Activated T-helper 2 cell treated with anti-CD3 and anti-CD28 coated beads, Interferon-gamma antibody, Interleukin-2, Interleukin-4, amounts not matched to agents 10 μg/mL and 5 μg/mL and 100 μg/mL, durations not matched to agents 14 hours and 24 hours and 36 hours (primary cell): ENCODE results near the gene SLC22A23. TPM values are rescaled to one million over a fixed set of nuclear protein-coding genes. Genes with fewer than 3 reads are reported as not detected.

Experiments
- DNase-seq: peaks from one replicate; pipeline ENCODE4 v3.0.0; 2021; ENCODE audit warnings: low spot score
- H3K27ac Mint-ChIP-seq: one replicate; pipeline ENCODE4 v1.8.0; 2021; ENCODE audit warnings: mixed read lengths
- H3K27me3 Mint-ChIP-seq: one replicate; pipeline ENCODE4 v1.8.0; 2021; ENCODE audit warnings: low read depth, mixed read lengths
- H3K36me3 Mint-ChIP-seq: one replicate; pipeline ENCODE4 v1.8.0; 2021; ENCODE audit warnings: low read depth, mixed read lengths
- H3K4me1 Mint-ChIP-seq: one replicate; pipeline ENCODE4 v1.8.0; 2021; ENCODE audit warnings: low read depth, mixed read lengths
- H3K4me3 Mint-ChIP-seq: one replicate; pipeline ENCODE4 v1.8.0; 2021; ENCODE audit warnings: low read depth, mild to moderate bottlenecking, moderate library complexity, mixed read lengths
- H3K9me3 Mint-ChIP-seq: one replicate; pipeline ENCODE4 v1.8.0; 2021; ENCODE audit warnings: mixed read lengths
- intact Hi-C: fragments of 100-400 bp; cut with micrococcal nuclease; formaldehyde crosslinking; loops from one replicate; pipeline ENCODE4 v1.15.1; 2023
- total RNA-seq: library from RNA; stranded (reverse); gene quantifications from 2 replicates; pipeline ENCODE4 v1.2.3, GENCODE V29; 2022

The SLC22A23 gene
- total RNA-seq, 1 donor from 2014 or later: 0.07 TPM

- H3K27me3 Mint-ChIP-seq: peaks cover 22% of the 10 kb centered on the region
- H3K4me1 Mint-ChIP-seq: no peaks in the 10 kb centered on the region
- DNase-seq: no peak
- no peak overlapping the region for H3K27ac Mint-ChIP-seq
- intact Hi-C loops: no loop called here
- no peaks in the 10 kb centered on the region for H3K36me3 Mint-ChIP-seq
- no peak overlapping the region for H3K4me3 Mint-ChIP-seq
- no peaks in the 10 kb centered on the region for H3K9me3 Mint-ChIP-seq
These were observed 110.4 kb downstream of the SLC22A23 start for GRCh38 chr6:3346476-3346875.

- Mint-ChIP-seq H3K4me3 (no peak overlapping the region), H3K27ac (no peak overlapping the region), H3K27me3 (peaks cover 22% of the 10 kb centered on the region), H3K4me1 (no peaks in the 10 kb centered on the region), H3K9me3 (no peaks in the 10 kb centered on the region), H3K36me3 (no peaks in the 10 kb centered on the region)
- DNase-seq: no peak
- intact Hi-C loops: no loop called here
These were observed 111.0 kb downstream of the SLC22A23 start for GRCh38 chr6:3345836-3346235.

GRCh38 chr6:3343089-3343883 is 113.6 kb downstream of the SLC22A23 start:
- no peak for DNase-seq
- intact Hi-C loops: no loop called here
- peaks cover 12% of the 10 kb centered on the region for H3K27me3 Mint-ChIP-seq
- no peaks in the 10 kb centered on the region for H3K36me3 Mint-ChIP-seq
- no peaks in the 10 kb centered on the region for H3K4me1 Mint-ChIP-seq
- H3K9me3 Mint-ChIP-seq: no peaks in the 10 kb centered on the region
- H3K4me3 Mint-ChIP-seq: no peak overlapping the region
- no peak overlapping the region for H3K27ac Mint-ChIP-seq

GRCh38 chr6:3341467-3341866 is 115.4 kb downstream of the SLC22A23 start:
- Mint-ChIP-seq H3K4me3 (no peak overlapping the region), H3K36me3 (no peaks in the 10 kb centered on the region), H3K27me3 (peaks cover 5% of the 10 kb centered on the region), H3K9me3 (no peaks in the 10 kb centered on the region), H3K4me1 (peaks cover 10% of the 10 kb centered on the region), H3K27ac (no peak overlapping the region)
- intact Hi-C loops: no loop called here
- no peak for DNase-seq

- H3K4me1 Mint-ChIP-seq: peaks cover 10% of the 10 kb centered on the region
- peaks cover 5% of the 10 kb centered on the region for H3K27me3 Mint-ChIP-seq
- no peak for DNase-seq
- H3K27ac Mint-ChIP-seq: no peak overlapping the region
- H3K9me3 Mint-ChIP-seq: no peaks in the 10 kb centered on the region
- H3K36me3 Mint-ChIP-seq: no peaks in the 10 kb centered on the region
- intact Hi-C loops: no loop called here
- no peak overlapping the region for H3K4me3 Mint-ChIP-seq
These were observed 116.0 kb downstream of the SLC22A23 start for GRCh38 chr6:3340894-3341293.

GRCh38 chr6:3340358-3340802 is 116.5 kb downstream of the SLC22A23 start:
- H3K4me1 Mint-ChIP-seq: peaks cover 10% of the 10 kb centered on the region

GRCh38 chr6:3339811-3340210 is 117.0 kb downstream of the SLC22A23 start:
- no peak overlapping the region for H3K27ac Mint-ChIP-seq
- H3K4me1 Mint-ChIP-seq: peaks cover 10% of the 10 kb centered on the region
- intact Hi-C loops: loop anchor here (2.0 kb wide), 1 partner anchor 15 kb away; no protein-coding TSS in a partner anchor
- H3K36me3 Mint-ChIP-seq: no peaks in the 10 kb centered on the region
- no peaks in the 10 kb centered on the region for H3K9me3 Mint-ChIP-seq
- H3K4me3 Mint-ChIP-seq: no peak overlapping the region
- peaks cover 5% of the 10 kb centered on the region for H3K27me3 Mint-ChIP-seq
- no peak for DNase-seq

More at GRCh38 chr6:3340358-3340802, 116.5 kb downstream of the SLC22A23 start:
- no peaks in the 10 kb centered on the region for H3K36me3 Mint-ChIP-seq
- no peak overlapping the region for H3K27ac Mint-ChIP-seq
- H3K9me3 Mint-ChIP-seq: no peaks in the 10 kb centered on the region
- H3K27me3 Mint-ChIP-seq: peaks cover 5% of the 10 kb centered on the region
- intact Hi-C loops: no loop called here
- no peak for DNase-seq
- H3K4me3 Mint-ChIP-seq: no peak overlapping the region

GRCh38 chr6:3337521-3338350 is 119.1 kb downstream of the SLC22A23 start:
- Mint-ChIP-seq H3K4me3 (no peak overlapping the region), H3K36me3 (no peaks in the 10 kb centered on the region), H3K4me1 (peaks cover 10% of the 10 kb centered on the region), H3K27ac (no peak overlapping the region), H3K27me3 (peaks cover 5% of the 10 kb centered on the region), H3K9me3 (no peaks in the 10 kb centered on the region)
- intact Hi-C loops: loop anchor here (2.0 kb wide), 1 partner anchor 17 kb away; no protein-coding TSS in a partner anchor
- DNase-seq: no peak

- intact Hi-C loops: no loop called here
- Mint-ChIP-seq H3K9me3 (no peaks in the 10 kb centered on the region), H3K4me1 (peaks cover 10% of the 10 kb centered on the region), H3K4me3 (no peak overlapping the region), H3K27ac (no peak overlapping the region), H3K36me3 (no peaks in the 10 kb centered on the region), H3K27me3 (peaks cover 9% of the 10 kb centered on the region)
- DNase-seq: no peak
These were observed 119.9 kb downstream of the SLC22A23 start for GRCh38 chr6:3336859-3337515.

GRCh38 chr6:3336066-3336786 is 120.6 kb downstream of the SLC22A23 start:
- Mint-ChIP-seq H3K4me3 (no peak overlapping the region), H3K36me3 (no peaks in the 10 kb centered on the region), H3K4me1 (peaks cover 10% of the 10 kb centered on the region), H3K27me3 (peaks cover 13% of the 10 kb centered on the region), H3K27ac (no peak overlapping the region), H3K9me3 (no peaks in the 10 kb centered on the region)
- no peak for DNase-seq
- intact Hi-C loops: no loop called here

- Mint-ChIP-seq H3K27me3 (peaks cover 13% of the 10 kb centered on the region), H3K4me3 (no peak overlapping the region), H3K9me3 (no peaks in the 10 kb centered on the region), H3K36me3 (no peaks in the 10 kb centered on the region), H3K4me1 (peaks cover 10% of the 10 kb centered on the region), H3K27ac (no peak overlapping the region)
- DNase-seq: no peak
- intact Hi-C loops: no loop called here
These were observed 121.7 kb downstream of the SLC22A23 start for GRCh38 chr6:3335169-3335568.

GRCh38 chr6:3334555-3334954 is 122.3 kb downstream of the SLC22A23 start:
- H3K27me3 Mint-ChIP-seq: peaks cover 13% of the 10 kb centered on the region
- no peaks in the 10 kb centered on the region for H3K36me3 Mint-ChIP-seq
- intact Hi-C loops: no loop called here

More at GRCh38 chr6:3334555-3334954, 122.3 kb downstream of the SLC22A23 start:
- H3K4me1 Mint-ChIP-seq: peaks cover 10% of the 10 kb centered on the region
- no peak for DNase-seq
- H3K4me3 Mint-ChIP-seq: no peak overlapping the region
- H3K27ac Mint-ChIP-seq: no peak overlapping the region
- no peaks in the 10 kb centered on the region for H3K9me3 Mint-ChIP-seq
